ENCODE results near the gene PGAP3.

Gene PGAP3

GRCh38 chr17:39627712-39628516, 59.9 kb downstream of the PGAP3 start:
- H3K27me3 ChIP-seq (ENCODE audit: insufficient read depth, low read depth, severe bottlenecking): peaks cover 4% of the 10 kb centered on the region
- TF ChIP-seq, protein P1, sequence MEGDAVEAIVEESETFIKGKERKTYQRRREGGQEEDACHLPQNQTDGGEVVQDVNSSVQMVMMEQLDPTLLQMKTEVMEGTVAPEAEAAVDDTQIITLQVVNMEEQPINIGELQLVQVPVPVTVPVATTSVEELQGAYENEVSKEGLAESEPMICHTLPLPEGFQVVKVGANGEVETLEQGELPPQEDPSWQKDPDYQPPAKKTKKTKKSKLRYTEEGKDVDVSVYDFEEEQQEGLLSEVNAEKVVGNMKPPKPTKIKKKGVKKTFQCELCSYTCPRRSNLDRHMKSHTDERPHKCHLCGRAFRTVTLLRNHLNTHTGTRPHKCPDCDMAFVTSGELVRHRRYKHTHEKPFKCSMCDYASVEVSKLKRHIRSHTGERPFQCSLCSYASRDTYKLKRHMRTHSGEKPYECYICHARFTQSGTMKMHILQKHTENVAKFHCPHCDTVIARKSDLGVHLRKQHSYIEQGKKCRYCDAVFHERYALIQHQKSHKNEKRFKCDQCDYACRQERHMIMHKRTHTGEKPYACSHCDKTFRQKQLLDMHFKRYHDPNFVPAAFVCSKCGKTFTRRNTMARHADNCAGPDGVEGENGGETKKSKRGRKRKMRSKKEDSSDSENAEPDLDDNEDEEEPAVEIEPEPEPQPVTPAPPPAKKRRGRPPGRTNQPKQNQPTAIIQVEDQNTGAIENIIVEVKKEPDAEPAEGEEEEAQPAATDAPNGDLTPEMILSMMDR (IDR thresholded peaks at IDR 0.05; ENCODE audit: low read depth, low read length): no peak
- peak; percentile 57 for DNase-seq
- no peaks in the 10 kb centered on the region for H3K36me3 ChIP-seq
- H3K27ac ChIP-seq: peak overlapping the region; percentile 41
- H3K4me3 ChIP-seq (ENCODE audit: low read depth, low read length): peak overlapping the region; percentile 66
- H3K9me3 ChIP-seq (ENCODE audit: severe bottlenecking): no peaks in the 10 kb centered on the region

DNA sequence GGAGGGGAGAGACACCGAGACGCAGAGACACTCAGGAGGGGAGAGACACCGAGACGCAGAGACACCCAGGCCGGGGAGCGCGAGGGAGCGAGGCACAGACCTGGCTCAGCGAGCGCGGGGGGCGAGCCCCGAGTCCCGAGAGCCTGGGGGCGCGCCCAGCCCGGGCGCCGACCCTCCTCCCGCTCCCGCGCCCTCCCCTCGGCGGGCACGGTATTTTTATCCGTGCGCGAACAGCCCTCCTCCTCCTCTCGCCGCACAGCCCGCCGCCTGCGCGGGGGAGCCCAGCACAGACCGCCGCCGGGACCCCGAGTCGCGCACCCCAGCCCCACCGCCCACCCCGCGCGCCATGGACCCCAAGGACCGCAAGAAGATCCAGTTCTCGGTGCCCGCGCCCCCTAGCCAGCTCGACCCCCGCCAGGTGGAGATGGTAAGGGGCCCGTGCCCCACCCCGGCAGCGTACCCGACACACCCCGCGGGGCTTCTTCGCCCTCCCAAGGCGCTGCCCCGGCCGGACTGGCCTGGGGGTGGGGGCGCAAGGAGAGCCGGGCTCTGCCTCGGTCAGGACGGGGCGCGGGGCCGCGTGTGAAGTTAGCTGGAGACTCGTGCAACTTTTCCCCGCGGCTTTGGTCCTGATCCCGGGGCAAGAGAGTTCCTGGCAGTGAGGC, 60.7 kb downstream of the PGAP3 start:
- peak overlapping the region; percentile 66 for H3K4me3 ChIP-seq (ENCODE audit: low read depth, low read length)

GRCh38 chr17:39626171-39627046, 61.4 kb downstream of the PGAP3 start, which contains the start of gene PPP1R1B:
TSS of gene PPP1R1B (plus strand) at chr17:39626952. CDS start at chr17:39627393, 441 bp downstream.
- TF ChIP-seq, protein P1 (IDR thresholded peaks at IDR 0.05; ENCODE audit: low read depth, low read length): no peak
- peaks cover 4% of the 10 kb centered on the region for H3K27me3 ChIP-seq (ENCODE audit: insufficient read depth, low read depth, severe bottlenecking)
- H3K27ac ChIP-seq: no peak within 1 kb of the TSS
- H3K4me3 ChIP-seq (ENCODE audit: low read depth, low read length): peak within 1 kb of the TSS; percentile 66
- no peaks in the 10 kb centered on the region for H3K9me3 ChIP-seq (ENCODE audit: severe bottlenecking)
- H3K36me3 ChIP-seq: no peaks in the 10 kb centered on the region
- DNase-seq: peak; percentile 56

More for the DNA sequence above, 60.7 kb downstream of the PGAP3 start:
- H3K36me3 ChIP-seq: no peaks in the 10 kb centered on the region
- peaks cover 4% of the 10 kb centered on the region for H3K27me3 ChIP-seq (ENCODE audit: insufficient read depth, low read depth, severe bottlenecking)
- no peak overlapping the region for H3K27ac ChIP-seq
- TF ChIP-seq, protein P1 (IDR thresholded peaks at IDR 0.05; ENCODE audit: low read depth, low read length): no peak
- H3K9me3 ChIP-seq (ENCODE audit: severe bottlenecking): no peaks in the 10 kb centered on the region
- DNase-seq: no peak

DNA sequence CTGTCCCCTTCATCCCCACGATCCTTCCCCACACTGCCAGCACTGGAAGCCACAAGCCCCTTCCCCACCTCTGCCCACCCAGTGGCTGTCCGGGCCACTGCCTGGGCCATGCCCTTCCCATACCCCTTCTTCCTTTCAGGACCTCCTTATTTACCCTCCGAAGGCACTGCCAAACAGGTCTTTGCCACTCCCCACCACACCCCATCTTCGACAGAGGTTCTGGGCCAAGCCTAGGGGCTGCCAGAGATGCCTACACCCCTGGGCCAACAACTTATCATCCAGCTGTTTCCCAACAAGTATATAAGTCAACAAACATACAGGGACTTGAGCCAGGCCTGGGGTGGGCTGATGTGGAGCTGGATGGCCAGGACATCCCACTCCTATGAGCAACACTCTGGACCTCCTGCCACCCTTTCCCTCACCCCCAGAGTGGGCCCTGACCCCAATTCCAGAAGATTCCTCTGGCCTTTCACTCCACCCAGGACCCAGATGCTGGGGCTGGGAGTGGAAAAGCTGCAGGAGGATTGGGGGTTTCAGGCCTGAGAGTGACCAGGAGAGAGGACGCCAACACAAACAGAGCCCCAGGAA, 62.6 kb downstream of the PGAP3 start:
- H3K36me3 ChIP-seq: no peaks in the 10 kb centered on the region
- peaks cover 4% of the 10 kb centered on the region for H3K27me3 ChIP-seq (ENCODE audit: insufficient read depth, low read depth, severe bottlenecking)
- TF ChIP-seq, protein P1 (IDR thresholded peaks at IDR 0.05; ENCODE audit: low read depth, low read length): no peak

GRCh38 chr17:39624313-39624712, 63.5 kb downstream of the PGAP3 start:
- H3K27ac ChIP-seq: no peak overlapping the region
- no peaks in the 10 kb centered on the region for H3K36me3 ChIP-seq
- no peaks in the 10 kb centered on the region for H3K9me3 ChIP-seq (ENCODE audit: severe bottlenecking)
- DNase-seq: no peak
- no peak overlapping the region for H3K4me3 ChIP-seq (ENCODE audit: low read depth, low read length)
- TF ChIP-seq, protein P1 (IDR thresholded peaks at IDR 0.05; ENCODE audit: low read depth, low read length): no peak
- H3K27me3 ChIP-seq (ENCODE audit: insufficient read depth, low read depth, severe bottlenecking): peaks cover 9% of the 10 kb centered on the region

More for the DNA sequence above, 62.6 kb downstream of the PGAP3 start:
- Histone ChIP-seq H3K9me3 (ENCODE audit: severe bottlenecking) (no peaks in the 10 kb centered on the region), H3K27ac (no peak overlapping the region), H3K4me3 (ENCODE audit: low read depth, low read length) (no peak overlapping the region)
- DNase-seq: no peak

All from WERI-Rb-1 (cell line).